Measurements from ENCODE around the gene EEFSEC. TPM values are rescaled to one million over a fixed set of nuclear protein-coding genes. Genes with fewer than 3 reads are reported as not detected.

The EEFSEC gene
- total RNA-seq, 4 donors from 2014 or later, result 25.1 to 43.5 (median 29.5) TPM

GRCh38 chr3:128263946-128264345 is 110.7 kb downstream of the EEFSEC start:
- peaks cover 0 to 18% (median 4%) of the 10 kb centered on the region in 4 donors for H3K9me3 ChIP-seq
- no peaks in the 10 kb centered on the region for H3K4me1 ChIP-seq
- 92 to 95% methylated on average over 6 of the region's 6 CpGs for WGBS, 2 donors
- no peak for DNase-seq (ENCODE audit: low spot score in 2 of 2)
- TF ChIP-seq CTCF (IDR thresholded peaks at IDR 0.05) (no peak), POLR2A (IDR thresholded peaks at IDR 0.05) (no peak), EP300 (IDR thresholded peaks at IDR 0.05) (no peak)
- no peak overlapping the region for H3K4me3 ChIP-seq
- H3K36me3 ChIP-seq, result peaks cover 0 to 80% (median 6%) of the 10 kb centered on the region in 3 donors
- H3K27ac ChIP-seq, result no peak overlapping the region
- H3K27me3 ChIP-seq, result no peaks in the 10 kb centered on the region

DNA sequence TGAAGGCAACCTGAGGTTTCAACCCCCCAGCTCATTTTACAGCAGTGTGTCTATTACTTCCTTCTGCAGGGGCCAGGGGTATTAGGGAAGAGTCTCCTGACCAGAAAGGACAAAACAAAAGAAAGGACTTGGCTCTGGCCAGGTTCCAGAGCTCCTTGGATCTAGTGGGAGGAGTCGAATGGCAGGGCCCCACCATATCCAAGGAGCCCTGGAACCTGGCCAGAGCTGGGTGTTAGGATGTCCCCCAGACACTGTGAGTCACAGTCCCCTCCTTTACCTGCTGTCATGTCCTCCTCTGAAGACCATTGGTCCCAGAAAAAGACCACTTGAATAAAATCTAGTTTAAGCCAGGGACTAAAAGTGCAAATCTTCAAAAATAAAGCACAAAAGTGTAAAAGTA is 113.2 kb downstream of the EEFSEC start:
- Histone ChIP-seq H3K36me3 (peaks cover 0 to 84% (median 6%) of the 10 kb centered on the region in 3 donors), H3K4me3 (no peak overlapping the region), H3K4me1 (no peaks in the 10 kb centered on the region), H3K9me3 (no peaks in the 10 kb centered on the region), H3K27me3 (no peaks in the 10 kb centered on the region), H3K27ac (no peak overlapping the region)
- DNase-seq (ENCODE audit: low spot score in 2 of 2), result no peak
- TF ChIP-seq EP300 (IDR thresholded peaks at IDR 0.05), result no peak
- TF ChIP-seq CTCF (IDR thresholded peaks at IDR 0.05), result no peak
- no peak for TF ChIP-seq POLR2A (IDR thresholded peaks at IDR 0.05)
- WGBS, 2 donors, result 33 to 36% methylated on average over 1 of the region's 1 CpG

DNA sequence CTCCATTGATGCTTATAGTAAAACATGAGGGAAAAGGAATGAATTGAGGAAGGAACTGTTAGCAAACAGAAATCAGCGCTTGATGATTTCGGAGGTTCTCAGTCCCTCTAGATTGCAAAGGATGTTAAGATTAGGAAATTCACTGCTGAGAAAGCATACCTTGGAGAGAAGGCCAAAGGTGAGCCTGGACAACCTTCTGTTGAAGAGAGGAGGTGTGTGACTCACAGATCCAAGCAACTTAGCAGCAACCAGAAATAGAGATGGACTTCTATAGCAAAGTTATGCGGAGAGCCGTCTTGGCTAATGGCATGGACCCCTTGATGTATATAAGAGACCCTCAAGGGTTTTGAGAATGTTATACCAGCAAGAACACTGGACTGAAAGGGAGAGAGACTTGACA is 114.3 kb downstream of the EEFSEC start:
- Histone ChIP-seq H3K4me1 (no peaks in the 10 kb centered on the region), H3K27me3 (no peaks in the 10 kb centered on the region), H3K9me3 (no peaks in the 10 kb centered on the region), H3K27ac (no peak overlapping the region), H3K4me3 (no peak overlapping the region), H3K36me3 (peaks cover 0 to 86% (median 6%) of the 10 kb centered on the region in 3 donors)
- DNase-seq (ENCODE audit: low spot score in 2 of 2), result no peak
- 68 to 90% methylated on average over 4 of the region's 4 CpGs for WGBS, 2 donors
- TF ChIP-seq POLR2A (IDR thresholded peaks at IDR 0.05) (no peak), CTCF (IDR thresholded peaks at IDR 0.05) (no peak)

DNA sequence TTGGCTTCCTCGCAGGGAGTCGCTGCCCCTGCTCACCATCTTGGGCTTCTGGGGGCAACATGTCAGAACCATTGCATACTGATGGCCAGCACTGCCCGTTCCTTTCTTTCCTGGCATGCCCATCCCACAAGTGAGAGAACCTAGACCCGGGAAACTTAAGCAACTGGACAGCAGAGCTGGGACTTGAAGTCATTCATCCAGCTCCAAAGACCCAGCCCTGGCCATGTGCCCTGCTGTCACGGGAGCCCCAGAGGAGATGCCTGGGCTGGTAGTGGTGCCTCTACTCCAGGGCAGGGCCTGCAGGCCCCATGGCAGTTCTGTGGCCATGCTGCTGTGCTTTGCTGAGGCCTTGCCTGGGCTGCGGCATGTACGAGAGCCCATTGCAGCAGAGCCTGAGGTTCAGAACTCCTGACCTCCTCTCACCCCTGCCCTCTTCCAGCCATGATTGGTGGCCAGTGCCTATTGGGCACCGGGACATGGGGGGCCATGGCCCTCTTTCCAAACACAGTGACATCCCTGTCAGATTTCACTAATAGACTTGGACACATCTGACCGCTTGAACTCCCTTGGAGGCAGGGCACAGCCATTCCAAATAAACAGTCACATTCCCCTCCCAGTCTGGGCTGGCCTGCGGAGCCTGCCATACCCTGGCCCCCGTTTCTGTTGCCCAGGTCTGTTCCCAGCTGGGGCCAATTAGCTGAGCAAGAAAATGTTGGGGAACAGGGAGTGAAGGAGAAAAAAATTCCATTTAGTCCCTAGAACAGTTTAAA is 115.9 kb downstream of the EEFSEC start:
- H3K27me3 ChIP-seq, result no peaks in the 10 kb centered on the region
- H3K4me1 ChIP-seq, result no peaks in the 10 kb centered on the region
- peaks cover 0 to 73% (median under 1%) of the 10 kb centered on the region in 3 donors for H3K36me3 ChIP-seq
- H3K9me3 ChIP-seq, result no peaks in the 10 kb centered on the region
- no peak overlapping the region for H3K4me3 ChIP-seq
- no peak for TF ChIP-seq EP300 (IDR thresholded peaks at IDR 0.05)
- no peak for TF ChIP-seq POLR2A (IDR thresholded peaks at IDR 0.05)
- TF ChIP-seq CTCF (IDR thresholded peaks at IDR 0.05), result no peak
- 74 to 85% methylated on average over 8 to 11 of the region's 11 CpGs for WGBS, 2 donors
- no peak overlapping the region for H3K27ac ChIP-seq
- DNase-seq (ENCODE audit: low spot score in 2 of 2), result no peak

DNA sequence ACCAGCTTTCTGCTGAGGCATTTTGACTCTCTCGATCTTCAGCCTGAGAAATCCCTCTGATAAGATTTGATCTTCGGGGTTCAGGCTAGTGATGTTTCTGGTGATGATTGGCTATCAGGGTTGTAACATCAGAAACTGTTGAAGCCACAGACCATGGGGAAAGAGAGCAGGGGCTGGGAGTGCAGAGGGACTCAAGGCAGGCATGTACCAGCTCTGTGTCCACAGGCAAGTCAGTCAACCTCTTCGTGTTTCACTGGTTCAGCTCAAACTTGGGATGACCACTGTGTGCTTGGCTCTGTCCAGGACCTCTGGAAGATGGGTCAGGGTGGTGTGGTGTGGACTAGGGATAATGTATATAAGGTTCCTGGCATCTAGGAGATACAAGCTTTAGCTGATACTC is 116.5 kb downstream of the EEFSEC start:
- Histone ChIP-seq H3K36me3 (peaks cover 0 to 67% (median 0%) of the 10 kb centered on the region in 3 donors), H3K4me3 (no peak overlapping the region), H3K27ac (no peak overlapping the region), H3K4me1 (peaks cover 0 to 2% (median 0%) of the 10 kb centered on the region in 4 donors), H3K9me3 (no peaks in the 10 kb centered on the region), H3K27me3 (no peaks in the 10 kb centered on the region)
- no peak for DNase-seq (ENCODE audit: low spot score in 2 of 2)
- TF ChIP-seq EP300 (IDR thresholded peaks at IDR 0.05) (no peak), CTCF (IDR thresholded peaks at IDR 0.05) (no peak), POLR2A (IDR thresholded peaks at IDR 0.05) (no peak)
- WGBS, 2 donors, result 71 to 72% methylated on average over 3 of the region's 3 CpGs
